ENCODE data around the gene IGSF21. TPM values are rescaled to one million over a fixed set of nuclear protein-coding genes. Genes with fewer than 3 reads are reported as not detected.

Gene IGSF21
- total RNA-seq, 1 donor from 2014 or later = 2.4 TPM

DNA sequence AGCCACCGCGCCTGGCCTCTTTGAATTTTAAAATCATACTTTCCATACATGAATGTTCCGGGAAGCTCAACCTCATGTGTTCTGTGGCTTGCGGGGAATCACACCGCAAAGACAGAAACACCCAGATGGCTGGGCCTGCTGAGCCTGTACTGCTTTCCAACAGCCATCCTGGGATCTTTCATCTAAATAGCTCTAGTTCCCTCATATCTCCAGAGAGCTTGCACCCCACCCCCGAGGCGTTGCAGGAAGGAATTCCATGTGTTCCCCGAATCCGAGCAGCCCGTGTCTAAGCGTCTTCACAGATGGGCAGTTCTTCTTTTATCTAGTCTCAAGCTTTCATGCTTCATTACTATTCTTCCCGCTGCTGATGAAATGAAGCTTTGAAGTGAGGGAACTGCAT is 66.4 kb downstream of the IGSF21 start:
- Histone ChIP-seq H3K4me3 (no peak overlapping the region), H3K36me3 (no peaks in the 10 kb centered on the region), H3K27ac (no peak overlapping the region), H3K9me3 (no peaks in the 10 kb centered on the region), H3K4me1 (no peaks in the 10 kb centered on the region), H3K27me3 (no peaks in the 10 kb centered on the region)
- no peak for DNase-seq (ENCODE audit: low spot score in 2 of 2)
- TF ChIP-seq CTCF (IDR thresholded peaks at IDR 0.05) = no peak
- intact Hi-C loops (cut with DNase I) = no loop called here

- H3K36me3 ChIP-seq = no peaks in the 10 kb centered on the region
- H3K4me1 ChIP-seq = no peaks in the 10 kb centered on the region
- H3K27me3 ChIP-seq = no peaks in the 10 kb centered on the region
- no peaks in the 10 kb centered on the region for H3K9me3 ChIP-seq
- intact Hi-C loops (cut with DNase I) = no loop called here
- no peak for DNase-seq (ENCODE audit: low spot score in 2 of 2)
- H3K4me3 ChIP-seq = no peak overlapping the region
- no peak for TF ChIP-seq CTCF (IDR thresholded peaks at IDR 0.05)
- H3K27ac ChIP-seq = no peak overlapping the region
These were observed 67.5 kb downstream of the IGSF21 start for GRCh38 chr1:18175051-18175450.

DNA sequence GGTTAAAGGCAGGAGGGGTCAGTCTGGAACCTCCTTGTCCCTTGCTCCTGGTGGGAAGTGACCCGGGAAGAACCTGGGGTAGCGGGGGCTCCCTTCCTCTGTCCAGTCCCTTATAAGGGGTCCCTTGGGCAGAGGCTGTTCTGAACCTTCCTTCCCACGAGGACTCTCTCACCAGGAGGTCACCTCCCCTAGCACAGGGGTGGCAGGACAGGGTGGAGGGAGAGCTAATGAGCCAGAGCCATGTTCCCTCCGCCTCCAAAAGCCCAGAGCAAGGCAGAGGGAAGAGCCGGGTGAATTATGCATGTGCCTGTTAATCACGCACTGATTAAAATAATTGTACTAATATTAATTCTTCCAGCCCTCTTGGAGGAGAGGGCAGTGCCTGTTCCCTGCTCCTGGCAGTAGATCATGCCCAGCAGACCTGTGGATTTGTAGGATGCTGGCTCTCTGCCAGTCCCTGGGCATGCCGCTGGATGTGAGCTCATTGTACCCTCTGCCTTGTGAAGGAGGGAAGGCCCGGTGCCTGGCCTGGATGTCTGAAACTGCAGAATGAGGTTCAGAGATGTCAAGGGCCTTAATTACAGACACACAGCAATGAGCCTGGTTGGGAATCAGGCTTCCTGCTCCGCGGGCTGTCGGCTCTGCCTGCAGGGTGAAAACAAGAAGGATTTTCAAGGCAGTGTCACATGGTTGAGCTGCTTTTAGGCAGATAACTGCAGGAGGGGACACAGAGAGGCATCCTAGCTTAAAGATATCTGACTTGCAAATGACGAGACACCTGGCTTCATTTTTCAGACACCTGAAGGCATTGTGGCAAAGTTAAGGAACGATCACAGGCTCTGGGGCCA is 68.2 kb downstream of the IGSF21 start:
- intact Hi-C loops (cut with DNase I) = no loop called here
- no peak for DNase-seq (ENCODE audit: low spot score in 2 of 2)
- TF ChIP-seq CTCF (IDR thresholded peaks at IDR 0.05) = no peak
- H3K4me1 ChIP-seq = no peaks in the 10 kb centered on the region
- no peak overlapping the region for H3K4me3 ChIP-seq
- no peak overlapping the region for H3K27ac ChIP-seq
- no peaks in the 10 kb centered on the region for H3K36me3 ChIP-seq
- H3K27me3 ChIP-seq = no peaks in the 10 kb centered on the region
- H3K9me3 ChIP-seq = no peaks in the 10 kb centered on the region

DNA sequence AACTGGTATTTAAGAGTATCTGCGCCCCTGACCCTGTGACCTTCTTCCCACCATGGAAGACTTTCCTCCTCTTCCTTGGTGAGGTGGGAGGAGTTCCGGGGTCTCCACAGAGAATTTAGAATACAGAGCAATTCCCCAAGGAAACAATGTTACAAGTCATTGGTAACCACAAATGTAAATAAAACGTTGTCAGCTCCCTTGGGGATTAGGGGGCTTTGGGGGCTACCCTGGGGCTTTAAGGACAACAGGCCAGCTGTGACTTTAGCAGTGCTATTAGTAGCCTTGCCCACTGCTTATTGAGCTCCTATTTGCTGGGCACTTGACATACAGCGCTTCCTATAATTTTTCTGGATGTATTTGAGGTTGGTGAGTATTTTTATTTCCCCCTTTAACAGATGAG is 69.0 kb downstream of the IGSF21 start:
- no peak overlapping the region for H3K27ac ChIP-seq
- no peaks in the 10 kb centered on the region for H3K9me3 ChIP-seq
- H3K27me3 ChIP-seq = no peaks in the 10 kb centered on the region
- no peak overlapping the region for H3K4me3 ChIP-seq
- intact Hi-C loops (cut with DNase I) = no loop called here
- no peaks in the 10 kb centered on the region for H3K4me1 ChIP-seq
- TF ChIP-seq CTCF (IDR thresholded peaks at IDR 0.05) = no peak
- no peak for DNase-seq (ENCODE audit: low spot score in 2 of 2)
- H3K36me3 ChIP-seq = no peaks in the 10 kb centered on the region

GRCh38 chr1:18178111-18178510 is 70.5 kb downstream of the IGSF21 start:
- no peaks in the 10 kb centered on the region for H3K27me3 ChIP-seq
- no peaks in the 10 kb centered on the region for H3K4me1 ChIP-seq
- TF ChIP-seq CTCF (IDR thresholded peaks at IDR 0.05) = no peak

More at GRCh38 chr1:18178111-18178510, 70.5 kb downstream of the IGSF21 start:
- Histone ChIP-seq H3K9me3 (no peaks in the 10 kb centered on the region), H3K4me3 (no peak overlapping the region), H3K36me3 (no peaks in the 10 kb centered on the region), H3K27ac (no peak overlapping the region)
- intact Hi-C loops (cut with DNase I) = no loop called here
- no peak for DNase-seq (ENCODE audit: low spot score in 2 of 2)
